MCF 10A (cell line): ENCODE measurements around the gene IFT122. TPM values are rescaled to one million over a fixed set of nuclear protein-coding genes. Genes with fewer than 3 reads are reported as not detected.
A peak's percentile ranks its signal among the peaks of the same experiment; 100 is the strongest.
"Not testable (repeated sequence)": the region's sequence is repeated elsewhere in the genome, so short reads cannot be mapped to it uniquely, and the experiment has no call there.

ENCODE experiments used
- BruUV-seq: library from RNA; stranded (reverse); fragments of 400-500 nt; replicated peaks from 2 replicates; lab custom pipeline; 2021; lab: Mats Ljungman, UMichigan
- CTCF ChIA-PET: fragments of 300-600 bp; sonication (Branson Sonifier 250); formaldehyde crosslinking; extraction: SDS; loops from one replicate; lab custom pipeline; 2021; ENCODE audit warnings: antibody characterized with exemption, inconsistent platforms; lab: Yijun Ruan, JAX
- POLR2A ChIA-PET: fragments of 300-600, 350-650 bp; sonication (Branson Sonifier 250); formaldehyde crosslinking; extraction: SDS; loops from one replicate; lab custom pipeline; 2020; ENCODE audit warnings: antibody characterized with exemption, inconsistent platforms; lab: Yijun Ruan, JAX
- DNase-seq: peaks from one replicate; pipeline ENCODE4 v3.0.0-alpha.2; 2018; ENCODE audit not compliant: unreplicated experiment
- H3K27ac Mint-ChIP-seq: one replicate; pipeline ENCODE4 v1.8.0; 2022; ENCODE audit warnings: mild to moderate bottlenecking, low read depth, mixed read lengths; ENCODE audit not compliant: unreplicated experiment
- H3K27me3 Mint-ChIP-seq: one replicate; pipeline ENCODE4 v1.8.0; 2022; ENCODE audit warnings: mixed read lengths; ENCODE audit not compliant: insufficient read depth, unreplicated experiment
- H3K36me3 Mint-ChIP-seq: one replicate; pipeline ENCODE4 v1.8.0; 2022; ENCODE audit warnings: mild to moderate bottlenecking, moderate library complexity, mixed read lengths; ENCODE audit not compliant: insufficient read depth, unreplicated experiment
- H3K4me1 Mint-ChIP-seq: one replicate; pipeline ENCODE4 v1.8.0; 2022; ENCODE audit warnings: mixed read lengths; ENCODE audit not compliant: insufficient read depth, unreplicated experiment
- H3K4me3 Mint-ChIP-seq: one replicate; pipeline ENCODE4 v1.8.0; 2022; ENCODE audit warnings: mild to moderate bottlenecking, moderate library complexity, mixed read lengths; ENCODE audit not compliant: unreplicated experiment
- H3K9me3 Mint-ChIP-seq: one replicate; pipeline ENCODE4 v1.8.0; 2022; ENCODE audit warnings: mixed read lengths; ENCODE audit not compliant: unreplicated experiment
- intact Hi-C: fragments of 100-400 bp; cut with micrococcal nuclease; formaldehyde crosslinking; loops from 2 replicates; pipeline ENCODE4 v1.14.1; 2022
- total RNA-seq: library from RNA; stranded (reverse); gene quantifications from 2 replicates; pipeline ENCODE4 v1.2.3, GENCODE V29; 2022
- TF ChIP-seq, protein P1 (sequence below): fragments of 200-600 bp; IDR thresholded peaks from one replicate; pipeline ENCODE4 v1.8.0; 2022; ENCODE audit warnings: antibody characterized with exemption, mild to moderate bottlenecking; ENCODE audit not compliant: unreplicated experiment

The IFT122 gene
- total RNA-seq, 1 experiment from 2014 or later = 21.0 TPM

- Mint-ChIP-seq H3K27ac (peak overlapping the region; percentile 79), H3K9me3 (no peaks in the 10 kb centered on the region), H3K4me3 (peak overlapping the region; percentile 35), H3K4me1 (peaks cover 55% of the 10 kb centered on the region), H3K27me3 (no peaks in the 10 kb centered on the region), H3K36me3 (peaks cover 24% of the 10 kb centered on the region)
- TF ChIP-seq, protein P1, sequence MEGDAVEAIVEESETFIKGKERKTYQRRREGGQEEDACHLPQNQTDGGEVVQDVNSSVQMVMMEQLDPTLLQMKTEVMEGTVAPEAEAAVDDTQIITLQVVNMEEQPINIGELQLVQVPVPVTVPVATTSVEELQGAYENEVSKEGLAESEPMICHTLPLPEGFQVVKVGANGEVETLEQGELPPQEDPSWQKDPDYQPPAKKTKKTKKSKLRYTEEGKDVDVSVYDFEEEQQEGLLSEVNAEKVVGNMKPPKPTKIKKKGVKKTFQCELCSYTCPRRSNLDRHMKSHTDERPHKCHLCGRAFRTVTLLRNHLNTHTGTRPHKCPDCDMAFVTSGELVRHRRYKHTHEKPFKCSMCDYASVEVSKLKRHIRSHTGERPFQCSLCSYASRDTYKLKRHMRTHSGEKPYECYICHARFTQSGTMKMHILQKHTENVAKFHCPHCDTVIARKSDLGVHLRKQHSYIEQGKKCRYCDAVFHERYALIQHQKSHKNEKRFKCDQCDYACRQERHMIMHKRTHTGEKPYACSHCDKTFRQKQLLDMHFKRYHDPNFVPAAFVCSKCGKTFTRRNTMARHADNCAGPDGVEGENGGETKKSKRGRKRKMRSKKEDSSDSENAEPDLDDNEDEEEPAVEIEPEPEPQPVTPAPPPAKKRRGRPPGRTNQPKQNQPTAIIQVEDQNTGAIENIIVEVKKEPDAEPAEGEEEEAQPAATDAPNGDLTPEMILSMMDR = no peak
- BruUV-seq = no TSS peak
- ChIA-PET POLR2A (interaction anchor here (0.5 to 3.4 kb wide), 13 partner anchors 9 to 996 kb away, joined by 3 to 75 read pairs (median 4); partner anchors contain the start of genes IFT122 and MBD4), CTCF (interaction anchor here (0.6 to 2.1 kb wide), 17 partner anchors 10 to 864 kb away, joined by 3 to 20 read pairs (median 4); no protein-coding TSS in a partner anchor)
- peak; percentile 100 for DNase-seq
- intact Hi-C loops = loop anchor here (1.0 to 5.0 kb wide), 3 partner anchors 45 to 104 kb away; partner anchors contain the start of gene IFT122
Observed at GRCh38 chr3:129485721-129486663, 46.0 kb downstream of the IFT122 start.

DNA sequence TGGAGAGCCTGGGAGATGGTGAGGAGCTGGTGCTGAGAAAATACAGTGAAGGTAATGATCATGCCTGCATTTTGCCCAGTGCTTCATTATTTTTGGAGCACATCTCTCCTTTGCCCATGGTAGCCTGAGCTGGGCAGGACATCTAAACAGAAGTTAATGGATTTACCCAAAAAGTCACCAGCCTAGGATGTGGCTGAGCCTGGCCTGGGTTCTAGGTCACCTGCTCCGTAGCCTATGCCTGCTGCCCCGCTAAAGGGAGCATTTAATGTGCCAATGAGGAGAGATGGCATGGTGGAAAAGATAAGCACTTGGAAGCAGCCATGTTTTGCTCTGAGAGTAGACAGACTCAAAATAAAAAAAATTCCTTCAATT is 46.6 kb downstream of the IFT122 start:
- H3K9me3 Mint-ChIP-seq = no peaks in the 10 kb centered on the region
- peak overlapping the region; percentile 35 for H3K4me3 Mint-ChIP-seq
- intact Hi-C loops = loop anchor here (1.0 to 5.0 kb wide), 3 partner anchors 46 to 104 kb away; partner anchors contain the start of gene IFT122
- H3K27ac Mint-ChIP-seq = peak overlapping the region; percentile 79
- H3K36me3 Mint-ChIP-seq = peaks cover 24% of the 10 kb centered on the region
- no peak for DNase-seq
- CTCF ChIA-PET = interaction anchor here (0.6 to 2.1 kb wide), 14 partner anchors 11 to 865 kb away, joined by 3 to 20 read pairs (median 4); no protein-coding TSS in a partner anchor
- no TSS peak for BruUV-seq
- POLR2A ChIA-PET = interaction anchor here (0.5 to 3.4 kb wide), 11 partner anchors 8 to 996 kb away, joined by 3 to 75 read pairs (median 4); partner anchors contain the start of genes IFT122 and MBD4
- H3K27me3 Mint-ChIP-seq = no peaks in the 10 kb centered on the region
- H3K4me1 Mint-ChIP-seq = peaks cover 49% of the 10 kb centered on the region
- TF ChIP-seq, protein P1 = no peak

DNA sequence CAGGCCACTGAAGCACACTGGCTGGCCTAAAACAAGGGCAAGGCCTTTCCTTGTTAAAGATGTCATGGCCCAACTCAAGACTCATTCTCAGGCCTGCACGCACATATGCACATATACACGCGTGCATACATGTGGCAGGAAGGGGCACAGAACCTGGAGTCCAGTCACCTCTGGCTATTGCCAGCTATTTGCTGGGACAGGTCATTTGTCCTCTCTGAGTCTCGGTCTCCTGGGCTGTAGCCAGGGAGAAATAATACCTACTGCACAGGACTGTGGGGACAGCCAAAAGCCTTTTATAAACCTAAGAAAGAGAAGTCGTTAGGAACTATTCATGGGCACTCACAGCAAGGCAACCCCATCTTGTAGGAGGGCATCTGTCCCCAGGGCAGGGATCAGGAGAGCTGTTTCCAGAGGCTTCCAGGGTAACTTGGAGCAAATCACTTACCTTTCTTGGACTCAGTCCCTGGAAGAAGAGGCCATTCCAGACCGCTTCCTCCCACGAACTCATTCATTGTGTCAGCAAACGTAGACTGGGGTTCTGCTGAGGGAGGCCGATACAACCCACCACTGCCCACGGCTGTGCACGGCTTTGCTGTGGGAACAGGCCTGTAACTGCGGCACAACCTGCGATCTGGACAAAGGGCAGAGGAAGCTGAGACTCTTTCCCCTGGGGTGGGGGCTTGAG is 47.3 kb downstream of the IFT122 start:
- no peaks in the 10 kb centered on the region for H3K9me3 Mint-ChIP-seq
- no peak for DNase-seq
- peaks cover 30% of the 10 kb centered on the region for H3K36me3 Mint-ChIP-seq
- no peak overlapping the region for H3K4me3 Mint-ChIP-seq
- POLR2A ChIA-PET = interaction anchor here (1.2 to 3.4 kb wide), 6 partner anchors 12 to 308 kb away, joined by 4 to 75 read pairs (median 8); partner anchors contain the start of genes IFT122 and MBD4
- peaks cover 42% of the 10 kb centered on the region for H3K4me1 Mint-ChIP-seq
- intact Hi-C loops = loop anchor here (2.0 to 5.0 kb wide), 2 partner anchors 47 to 105 kb away; partner anchors contain the start of gene IFT122
- TF ChIP-seq, protein P1 = no peak
- CTCF ChIA-PET = interaction anchor here (0.6 to 2.1 kb wide), 8 partner anchors 11 to 447 kb away, joined by 3 to 20 read pairs (median 4); no protein-coding TSS in a partner anchor
- BruUV-seq = no TSS peak
- no peaks in the 10 kb centered on the region for H3K27me3 Mint-ChIP-seq
- H3K27ac Mint-ChIP-seq = no peak overlapping the region

DNA sequence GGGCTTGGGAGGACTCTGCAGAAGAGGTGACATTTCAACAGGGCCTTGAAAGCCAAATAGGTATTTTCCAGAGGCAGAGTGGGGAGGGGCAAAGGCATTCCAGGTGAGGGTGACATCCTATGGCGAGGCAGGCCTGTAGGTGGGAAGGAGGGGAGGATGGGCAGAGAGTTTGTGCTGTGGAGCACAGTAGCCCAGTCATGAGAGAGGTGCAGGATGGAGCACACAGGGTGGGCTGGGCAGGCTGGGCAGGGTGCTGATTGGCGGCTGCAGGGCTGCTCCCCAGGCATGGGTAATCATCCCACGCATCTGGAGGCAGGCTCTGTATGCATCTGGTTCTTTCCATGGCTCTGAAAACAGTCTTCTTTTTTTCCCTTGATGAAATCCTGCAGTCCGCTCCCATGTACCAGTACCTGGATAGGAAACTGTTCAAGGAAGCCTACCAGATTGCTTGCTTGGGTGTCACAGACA is 47.9 kb downstream of the IFT122 start:
- not testable (repeated sequence) for H3K9me3 Mint-ChIP-seq, H3K27me3 Mint-ChIP-seq, DNase-seq, H3K27ac Mint-ChIP-seq, H3K4me3 Mint-ChIP-seq, BruUV-seq
- Mint-ChIP-seq H3K36me3 (peaks cover 30% of the 10 kb centered on the region), H3K4me1 (peaks cover 36% of the 10 kb centered on the region)
- ChIA-PET CTCF (interaction anchor here (1.9 kb wide), 2 partner anchors 12 to 342 kb away, joined by 5 to 20 read pairs; no protein-coding TSS in a partner anchor), POLR2A (interaction anchor here (2.7 kb wide), 1 partner anchor 140 kb away, joined by 13 read pairs; no protein-coding TSS in a partner anchor)
- intact Hi-C loops = loop anchor here (2.0 to 5.0 kb wide), 2 partner anchors 47 to 106 kb away; partner anchors contain the start of gene IFT122

DNA sequence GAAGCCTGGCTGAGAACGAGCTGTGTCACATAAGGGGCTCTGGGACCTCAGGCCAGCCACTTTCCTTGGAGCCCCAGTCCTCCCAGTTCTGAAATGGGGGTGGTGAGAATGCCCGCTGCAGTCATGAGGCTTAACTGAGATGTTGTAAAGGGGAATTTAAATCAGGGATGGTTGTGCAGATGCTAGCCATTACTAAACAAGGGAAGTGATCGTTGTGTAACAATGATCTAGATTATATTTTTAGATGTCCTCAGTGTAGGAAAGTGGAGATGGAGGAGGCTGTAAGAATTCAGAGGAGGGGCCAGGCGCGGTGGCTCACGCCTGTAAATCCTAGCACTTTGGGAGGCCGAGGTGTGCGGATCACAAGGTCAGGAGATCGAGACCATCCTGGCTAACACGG is 49.2 kb downstream of the IFT122 start:
- intact Hi-C loops = loop anchor here (5.0 kb wide), 1 partner anchor 107 kb away; no protein-coding TSS in a partner anchor
- not testable (repeated sequence) for H3K27me3 Mint-ChIP-seq, DNase-seq, H3K4me3 Mint-ChIP-seq, BruUV-seq, H3K9me3 Mint-ChIP-seq
- Mint-ChIP-seq H3K4me1 (peaks cover 30% of the 10 kb centered on the region), H3K36me3 (peaks cover 33% of the 10 kb centered on the region), H3K27ac (peak overlapping the region; percentile 50)
- CTCF ChIA-PET = interaction anchor here (0.7 to 7.0 kb wide), 14 partner anchors 9 to 440 kb away, joined by 3 to 91 read pairs (median 6); partner anchors contain the start of genes IFT122 and MBD4
- POLR2A ChIA-PET = interaction anchor here (1.5 to 1.9 kb wide), 2 partner anchors 49 to 340 kb away, joined by 4 to 7 read pairs; partner anchors contain the start of genes IFT122 and MBD4
